GM21526 (cell line): ENCODE measurements around the gene HSD17B2.
"Not testable (repeated sequence)": the region's sequence is repeated elsewhere in the genome, so short reads cannot be mapped to it uniquely, and the experiment has no call there.

Experiments used
- ATAC-seq: cut with Tn5 transposase; IDR thresholded peaks from one replicate; pipeline ENCODE4 v1.9.1; 2021; ENCODE audit warnings: moderate library complexity; ENCODE audit not compliant: unreplicated experiment, low FRiP score

HSD17B2 gene

GRCh38 chr16:82116535-82116934, 81.5 kb downstream of the HSD17B2 start:
- no peak for ATAC-seq

GRCh38 chr16:82118749-82119148, 83.7 kb downstream of the HSD17B2 start:
- ATAC-seq: no peak

GRCh38 chr16:82119405-82119804, 84.4 kb downstream of the HSD17B2 start:
- ATAC-seq: no peak

- ATAC-seq: no peak
These were observed 89.6 kb downstream of the HSD17B2 start for GRCh38 chr16:82124651-82125050.

GRCh38 chr16:82129881-82130280, 94.8 kb downstream of the HSD17B2 start:
- no peak for ATAC-seq

- no peak for ATAC-seq
These were observed 98.7 kb downstream of the HSD17B2 start for GRCh38 chr16:82133798-82134197.

GRCh38 chr16:82134846-82135245, 99.8 kb downstream of the HSD17B2 start:
- ATAC-seq: no peak

GRCh38 chr16:82135844-82136243, 100.8 kb downstream of the HSD17B2 start:
- no peak for ATAC-seq

GRCh38 chr16:82136956-82137821, 102.1 kb downstream of the HSD17B2 start:
- ATAC-seq: no peak

- no peak for ATAC-seq
These were observed 102.7 kb downstream of the HSD17B2 start for GRCh38 chr16:82137822-82138167.

- ATAC-seq: no peak
These were observed 103.6 kb downstream of the HSD17B2 start for GRCh38 chr16:82138478-82139285.

- not testable (repeated sequence) for ATAC-seq
These were observed 104.2 kb downstream of the HSD17B2 start for GRCh38 chr16:82139286-82139571.

GRCh38 chr16:82146556-82146955, 111.5 kb downstream of the HSD17B2 start:
- ATAC-seq: no peak

- no peak for ATAC-seq
These were observed 111.9 kb downstream of the HSD17B2 start for GRCh38 chr16:82146957-82147356.

GRCh38 chr16:82147546-82147945, 112.5 kb downstream of the HSD17B2 start:
- ATAC-seq: no peak
